ENCODE measurements around the gene JMJD1C.

DNA sequence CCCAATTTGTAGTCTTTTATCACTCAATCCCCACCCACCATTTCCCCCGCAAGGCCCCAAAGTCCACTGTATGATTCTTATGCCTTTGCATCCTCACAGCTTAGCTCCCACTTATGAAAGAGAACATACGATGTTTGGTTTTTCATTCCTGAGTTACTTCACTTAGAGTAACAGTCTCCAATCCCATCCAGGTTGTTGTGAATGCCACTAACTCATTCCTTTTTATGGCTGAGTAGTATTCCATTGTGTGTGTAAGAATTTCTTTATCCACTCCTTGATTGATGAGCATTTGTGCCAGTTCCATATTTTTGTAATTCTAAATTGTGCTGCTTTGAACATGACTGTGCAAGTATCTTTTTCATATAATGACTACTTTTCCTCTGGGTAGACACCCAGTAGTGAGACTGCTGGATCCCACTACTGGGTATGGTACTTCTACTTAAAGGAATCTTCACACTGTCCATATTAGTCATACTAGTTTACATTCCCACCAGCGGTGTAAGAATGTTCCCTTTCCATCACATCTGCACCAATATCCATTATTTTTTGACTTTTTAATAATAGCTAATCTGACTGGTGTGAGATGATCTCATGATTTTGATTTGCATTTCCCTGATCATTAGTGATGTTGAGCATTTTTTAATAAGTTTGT lies 152.6 kb downstream of the JMJD1C start:
- TF ChIP-seq, protein P1, sequence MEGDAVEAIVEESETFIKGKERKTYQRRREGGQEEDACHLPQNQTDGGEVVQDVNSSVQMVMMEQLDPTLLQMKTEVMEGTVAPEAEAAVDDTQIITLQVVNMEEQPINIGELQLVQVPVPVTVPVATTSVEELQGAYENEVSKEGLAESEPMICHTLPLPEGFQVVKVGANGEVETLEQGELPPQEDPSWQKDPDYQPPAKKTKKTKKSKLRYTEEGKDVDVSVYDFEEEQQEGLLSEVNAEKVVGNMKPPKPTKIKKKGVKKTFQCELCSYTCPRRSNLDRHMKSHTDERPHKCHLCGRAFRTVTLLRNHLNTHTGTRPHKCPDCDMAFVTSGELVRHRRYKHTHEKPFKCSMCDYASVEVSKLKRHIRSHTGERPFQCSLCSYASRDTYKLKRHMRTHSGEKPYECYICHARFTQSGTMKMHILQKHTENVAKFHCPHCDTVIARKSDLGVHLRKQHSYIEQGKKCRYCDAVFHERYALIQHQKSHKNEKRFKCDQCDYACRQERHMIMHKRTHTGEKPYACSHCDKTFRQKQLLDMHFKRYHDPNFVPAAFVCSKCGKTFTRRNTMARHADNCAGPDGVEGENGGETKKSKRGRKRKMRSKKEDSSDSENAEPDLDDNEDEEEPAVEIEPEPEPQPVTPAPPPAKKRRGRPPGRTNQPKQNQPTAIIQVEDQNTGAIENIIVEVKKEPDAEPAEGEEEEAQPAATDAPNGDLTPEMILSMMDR (tag by site-specific recombination; IDR thresholded peaks at IDR 0.05), result no peak
- TF ChIP-seq YY1 (tag by site-specific recombination; IDR thresholded peaks at IDR 0.05) (no peak), ZNF302 (tag by site-specific recombination; IDR thresholded peaks at IDR 0.05; ENCODE audit: low read depth) (no peak), ZSCAN30 (tag by site-specific recombination; IDR thresholded peaks at IDR 0.05) (no peak), ZNF274 (IDR thresholded peaks at IDR 0.05; ENCODE audit: low read length) (no peak), ZNF274 (tag by site-specific recombination; IDR thresholded peaks at IDR 0.05; ENCODE audit: borderline replicate concordance) (no peak), REST (tag by site-specific recombination; IDR thresholded peaks at IDR 0.05) (no peak), ZNF112 (tag by site-specific recombination; IDR thresholded peaks at IDR 0.05) (no peak), ZNF2 (tag by site-specific recombination; IDR thresholded peaks at IDR 0.05) (no peak), ZBTB21 (tag by site-specific recombination; IDR thresholded peaks at IDR 0.05) (no peak), ZNF529 (tag by site-specific recombination; IDR thresholded peaks at IDR 0.05; ENCODE audit: insufficient replicate concordance) (no peak), SALL2 (tag by site-specific recombination; IDR thresholded peaks at IDR 0.05; ENCODE audit: borderline replicate concordance) (no peak)
- TF ChIP-seq, protein P2, sequence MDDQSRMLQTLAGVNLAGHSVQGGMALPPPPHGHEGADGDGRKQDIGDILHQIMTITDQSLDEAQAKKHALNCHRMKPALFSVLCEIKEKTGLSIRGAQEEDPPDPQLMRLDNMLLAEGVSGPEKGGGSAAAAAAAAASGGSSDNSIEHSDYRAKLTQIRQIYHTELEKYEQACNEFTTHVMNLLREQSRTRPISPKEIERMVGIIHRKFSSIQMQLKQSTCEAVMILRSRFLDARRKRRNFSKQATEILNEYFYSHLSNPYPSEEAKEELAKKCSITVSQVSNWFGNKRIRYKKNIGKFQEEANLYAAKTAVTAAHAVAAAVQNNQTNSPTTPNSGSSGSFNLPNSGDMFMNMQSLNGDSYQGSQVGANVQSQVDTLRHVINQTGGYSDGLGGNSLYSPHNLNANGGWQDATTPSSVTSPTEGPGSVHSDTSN (CRISPR knock-in tag; IDR thresholded peaks at IDR 0.05), result no peak

Data from HEK293 (cell line).